GM12892 (cell line): ENCODE measurements around the gene HS1BP3.

ENCODE experiments used
- POLR2A ChIP-seq: IDR thresholded peaks from 2 replicates; pipeline ENCODE4 v1.6.1; 2011; ENCODE audit warnings: low read depth, low read length, control low read depth
- TAF1 ChIP-seq: IDR thresholded peaks from 2 replicates; pipeline ENCODE4 v1.6.1; 2011; ENCODE audit warnings: low read depth, mild to moderate bottlenecking, control low read depth, low read length, borderline replicate concordance

- TF ChIP-seq TAF1 (no peak), POLR2A (no peak)
Measured at GRCh38 chr2:20603791-20604190, 47.1 kb downstream of the HS1BP3 start.
